Measurements from ENCODE around the gene NXNL1. TPM values are rescaled to one million over a fixed set of nuclear protein-coding genes. Genes with fewer than 3 reads are reported as not detected.

The NXNL1 gene
- total and polyA plus RNA-seq, 9 of the 15 experiments (the other 6 are each of a cell fraction or from before 2014, with no cell fraction given), result not detected

- peak; percentile 97 for ATAC-seq
- H3K36me3 ChIP-seq (ENCODE audit: control insufficient read depth, insufficient read depth, low read length), result peaks cover 5% of the 10 kb centered on the region; the same call in 1 of the 3 replicates
- no peaks in the 10 kb centered on the region for H3K9me3 ChIP-seq (replicated peaks; ENCODE audit: control insufficient read depth, insufficient read depth, low read depth, low read length)
- peak overlapping the region; percentile 8; the same call in 1 of the 2 replicates for H3K4me2 ChIP-seq (ENCODE audit: insufficient read depth, low read length)
- BruUV-seq (replicated peaks), result no TSS peak
- DNase-seq (ENCODE audit: extremely low read depth in 1 of 4, low spot score in 3 of 4), result peak; percentile 84 to 90 (median 88)
- in situ Hi-C loops (cut with MboI), result loop anchor here (5.0 kb wide), 1 partner anchor 361 kb away; the partner anchor contains the start of gene RPL18A
- H3K4me1 ChIP-seq (replicated peaks in 1 of 2; ENCODE audit: control insufficient read depth in 2 of 2, insufficient read depth in 2 of 2, low read length in 2 of 2), result peaks cover 6 to 37% of the 10 kb centered on the region in 2 experiments; a peak in 3 of 5 replicates
- intact Hi-C loops (cut with micrococcal nuclease), result no loop called here
- ChIA-PET POLR2A (interaction anchor here (0.6 to 1.0 kb wide), 5 partner anchors 15 to 79 kb away, joined by 3 to 4 read pairs (median 3); partner anchors contain the start of gene PGLS), CTCF (ENCODE audit: low intra/inter-chr PET ratio) (interaction anchor here (0.6 to 0.9 kb wide), 4 partner anchors 72 to 436 kb away, joined by 3 to 4 read pairs (median 3); partner anchors contain the start of gene CCDC124)
- no peaks in the 10 kb centered on the region for H3K9me1 ChIP-seq (ENCODE audit: control insufficient read depth, insufficient read depth, low read length)
- H3K27me3 ChIP-seq (ENCODE audit: control insufficient read depth in 2 of 2, insufficient read depth in 2 of 2, low read length in 2 of 2), result no peaks in the 10 kb centered on the region
- no peak overlapping the region for H2AFZ ChIP-seq (ENCODE audit: low read depth, low read length)
- H3K79me2 ChIP-seq (ENCODE audit: control insufficient read depth, insufficient read depth, low read length), result no peaks in the 10 kb centered on the region
- H3K9ac ChIP-seq (ENCODE audit: insufficient read depth in 1 of 2, low read depth in 2 of 2, low read length in 2 of 2), result 0 out of 4 replicates have a peak overlapping the region, but pooled peaks of 1 of the 2 experiments have one; percentile 55
- 24% methylated on average over 14 of the region's 14 CpGs for WGBS (ENCODE audit: insufficient coverage, low coverage, missing lambda C conversion rate)
- no peak overlapping the region for H3K27ac ChIP-seq (ENCODE audit: extremely low read depth, low read depth, low read length)
- FAIRE-seq, result peak; percentile 94
- H4K20me1 ChIP-seq (replicated peaks; ENCODE audit: control insufficient read depth, insufficient read depth, low read length), result no peaks in the 10 kb centered on the region; the same call in 1 of the 2 replicates
- H3K4me3 ChIP-seq, result no peak overlapping the region
- TF ChIP-seq HDAC3 (IDR thresholded peaks at IDR 0.05; ENCODE audit: borderline replicate concordance, partially characterized antibody) (no peak), RBM17 (IDR thresholded peaks at IDR 0.05; ENCODE audit: borderline replicate concordance, low read depth, low read length) (no peak), FUS (optimal IDR thresholded peaks at IDR 0.05; ENCODE audit: low read depth, low read length) (no peak), HDAC1 (IDR thresholded peaks at IDR 0.05) (no peak), ZNF395 (CRISPR knock-in tag; IDR thresholded peaks at IDR 0.05) (no peak), ZBTB33 (CRISPR knock-in tag; IDR thresholded peaks at IDR 0.05) (peak; percentile 55; the same call in 1 of the 2 replicates), MLLT1 (IDR thresholded peaks at IDR 0.05) (peak in 1 of 2 experiments; percentile 93; a peak in 2 of 4 replicates), NR3C1 (CRISPR knock-in tag; IDR thresholded peaks at IDR 0.05) (no peak), SMARCC2 (IDR thresholded peaks at IDR 0.05; ENCODE audit: low read depth) (no peak), RUNX1 (IDR thresholded peaks at IDR 0.05; ENCODE audit: low read depth) (no peak), MEF2D (tag; conservative IDR thresholded peaks at IDR 0.05; ENCODE audit: low read depth) (no peak), ZBTB8A (IDR thresholded peaks at IDR 0.05; ENCODE audit: partially characterized antibody) (no peak), MBD1 (CRISPR knock-in tag; IDR thresholded peaks at IDR 0.05) (no peak), SMARCA5 (IDR thresholded peaks at IDR 0.05) (no peak)
Observed at GRCh38 chr19:17496337-17496997, 35.7 kb upstream of the NXNL1 start.
